Activated T-cell treated with anti-CD3 and anti-CD28 coated beads, Interleukin-2, amount 50 U/mL, for 24 hours (primary cell): ENCODE measurements around the gene DHRS1.

Experiments used
- DNase-seq: peaks from one replicate; pipeline ENCODE4 v3.0.0-alpha.2; 2020
- H3K27ac Mint-ChIP-seq: 2 replicates; pipeline ENCODE4 v1.8.0; 2020; ENCODE audit warnings: mild to moderate bottlenecking, mixed read lengths
- H3K27me3 Mint-ChIP-seq: 2 replicates; pipeline ENCODE4 v1.8.0; 2020; ENCODE audit warnings: mixed read lengths
- H3K36me3 Mint-ChIP-seq: 2 replicates; pipeline ENCODE4 v1.8.0; 2020; ENCODE audit warnings: low read depth, mixed read lengths
- H3K4me1 Mint-ChIP-seq: 2 replicates; pipeline ENCODE4 v1.8.0; 2020; ENCODE audit warnings: low read depth, mixed read lengths
- H3K4me3 Mint-ChIP-seq: 2 replicates; pipeline ENCODE4 v1.8.0; 2020; ENCODE audit warnings: mild to moderate bottlenecking, moderate library complexity, mixed read lengths
- H3K9me3 Mint-ChIP-seq: 2 replicates; pipeline ENCODE4 v1.8.0; 2020; ENCODE audit warnings: mixed read lengths

The DHRS1 gene

GRCh38 chr14:24289649-24290280 is 9.8 kb downstream of the DHRS1 start:
- Mint-ChIP-seq H3K4me1 (peaks cover 29% of the 10 kb centered on the region), H3K9me3 (no peaks in the 10 kb centered on the region), H3K27me3 (no peaks in the 10 kb centered on the region), H3K36me3 (peaks cover 47% of the 10 kb centered on the region), H3K4me3 (no peak overlapping the region), H3K27ac (peak overlapping the region; percentile 37)
- peak; percentile 61 for DNase-seq

- peaks cover 29% of the 10 kb centered on the region for H3K4me1 Mint-ChIP-seq
- H3K4me3 Mint-ChIP-seq, result no peak overlapping the region
- H3K9me3 Mint-ChIP-seq, result no peaks in the 10 kb centered on the region
- DNase-seq, result no peak
- no peak overlapping the region for H3K27ac Mint-ChIP-seq
- H3K36me3 Mint-ChIP-seq, result peaks cover 28% of the 10 kb centered on the region
- H3K27me3 Mint-ChIP-seq, result no peaks in the 10 kb centered on the region
Observed at GRCh38 chr14:24286996-24287395, 12.6 kb downstream of the DHRS1 start.

GRCh38 chr14:24285351-24285750 is 14.2 kb downstream of the DHRS1 start:
- Mint-ChIP-seq H3K27ac (no peak overlapping the region), H3K4me3 (no peak overlapping the region), H3K27me3 (no peaks in the 10 kb centered on the region), H3K9me3 (no peaks in the 10 kb centered on the region), H3K4me1 (peaks cover 18% of the 10 kb centered on the region), H3K36me3 (peaks cover 11% of the 10 kb centered on the region)
- no peak for DNase-seq

- H3K4me1 Mint-ChIP-seq, result peaks cover 18% of the 10 kb centered on the region
- H3K9me3 Mint-ChIP-seq, result no peaks in the 10 kb centered on the region
- H3K4me3 Mint-ChIP-seq, result no peak overlapping the region
- no peak for DNase-seq
- H3K27ac Mint-ChIP-seq, result no peak overlapping the region
- peaks cover 4% of the 10 kb centered on the region for H3K36me3 Mint-ChIP-seq
- H3K27me3 Mint-ChIP-seq, result no peaks in the 10 kb centered on the region
Observed at GRCh38 chr14:24284501-24285035, 15.0 kb downstream of the DHRS1 start.

GRCh38 chr14:24283796-24284460 is 15.7 kb downstream of the DHRS1 start:
- Mint-ChIP-seq H3K27me3 (no peaks in the 10 kb centered on the region), H3K36me3 (peaks cover 1% of the 10 kb centered on the region), H3K27ac (no peak overlapping the region), H3K4me1 (peaks cover 19% of the 10 kb centered on the region), H3K9me3 (no peaks in the 10 kb centered on the region), H3K4me3 (no peak overlapping the region)
- DNase-seq, result no peak

- no peak for DNase-seq
Observed at GRCh38 chr14:24282736-24283135, 16.8 kb downstream of the DHRS1 start.

GRCh38 chr14:24281636-24282035 is 17.9 kb downstream of the DHRS1 start:
- DNase-seq, result no peak
- no peak overlapping the region for H3K4me3 Mint-ChIP-seq
- H3K27me3 Mint-ChIP-seq, result no peaks in the 10 kb centered on the region
- H3K9me3 Mint-ChIP-seq, result peaks cover 2% of the 10 kb centered on the region
- no peak overlapping the region for H3K27ac Mint-ChIP-seq
- H3K36me3 Mint-ChIP-seq, result no peaks in the 10 kb centered on the region
- H3K4me1 Mint-ChIP-seq, result peaks cover 37% of the 10 kb centered on the region

More at GRCh38 chr14:24282736-24283135, 16.8 kb downstream of the DHRS1 start:
- Mint-ChIP-seq H3K9me3 (peaks cover 2% of the 10 kb centered on the region), H3K36me3 (no peaks in the 10 kb centered on the region), H3K27me3 (no peaks in the 10 kb centered on the region), H3K4me3 (no peak overlapping the region), H3K4me1 (peaks cover 27% of the 10 kb centered on the region), H3K27ac (no peak overlapping the region)

- DNase-seq, result no peak
- Mint-ChIP-seq H3K27ac (no peak overlapping the region), H3K27me3 (no peaks in the 10 kb centered on the region), H3K4me3 (no peak overlapping the region), H3K9me3 (peaks cover 2% of the 10 kb centered on the region), H3K4me1 (peaks cover 39% of the 10 kb centered on the region), H3K36me3 (no peaks in the 10 kb centered on the region)
Observed at GRCh38 chr14:24280797-24281460, 18.7 kb downstream of the DHRS1 start.

- peak; percentile 69 for DNase-seq
- Mint-ChIP-seq H3K9me3 (peaks cover 2% of the 10 kb centered on the region), H3K27ac (peak overlapping the region; percentile 77), H3K36me3 (no peaks in the 10 kb centered on the region), H3K27me3 (no peaks in the 10 kb centered on the region), H3K4me3 (peak overlapping the region; percentile 18), H3K4me1 (peaks cover 49% of the 10 kb centered on the region)
Observed at GRCh38 chr14:24279301-24280186, 20.0 kb downstream of the DHRS1 start.

- no peak overlapping the region for H3K4me3 Mint-ChIP-seq
- peaks cover 2% of the 10 kb centered on the region for H3K9me3 Mint-ChIP-seq
- H3K27ac Mint-ChIP-seq, result peak overlapping the region; percentile 70
- DNase-seq, result no peak
- H3K36me3 Mint-ChIP-seq, result no peaks in the 10 kb centered on the region
- no peaks in the 10 kb centered on the region for H3K27me3 Mint-ChIP-seq
- peaks cover 59% of the 10 kb centered on the region for H3K4me1 Mint-ChIP-seq
Observed at GRCh38 chr14:24278424-24278823, 21.2 kb downstream of the DHRS1 start.

GRCh38 chr14:24277606-24278321 is 21.8 kb downstream of the DHRS1 start:
- peak overlapping the region; percentile 70 for H3K27ac Mint-ChIP-seq
- H3K4me3 Mint-ChIP-seq, result no peak overlapping the region
- peaks cover 66% of the 10 kb centered on the region for H3K4me1 Mint-ChIP-seq
- DNase-seq, result no peak
- no peaks in the 10 kb centered on the region for H3K36me3 Mint-ChIP-seq
- H3K27me3 Mint-ChIP-seq, result no peaks in the 10 kb centered on the region
- peaks cover 2% of the 10 kb centered on the region for H3K9me3 Mint-ChIP-seq

GRCh38 chr14:24277071-24277470 is 22.5 kb downstream of the DHRS1 start:
- no peak overlapping the region for H3K4me3 Mint-ChIP-seq
- H3K36me3 Mint-ChIP-seq, result no peaks in the 10 kb centered on the region
- H3K27ac Mint-ChIP-seq, result peak overlapping the region; percentile 2
- no peaks in the 10 kb centered on the region for H3K27me3 Mint-ChIP-seq
- H3K4me1 Mint-ChIP-seq, result peaks cover 73% of the 10 kb centered on the region
- H3K9me3 Mint-ChIP-seq, result peaks cover 2% of the 10 kb centered on the region
- no peak for DNase-seq

- Mint-ChIP-seq H3K27me3 (no peaks in the 10 kb centered on the region), H3K4me3 (peak overlapping the region; percentile 28), H3K9me3 (peaks cover 2% of the 10 kb centered on the region), H3K4me1 (peaks cover 77% of the 10 kb centered on the region), H3K36me3 (peaks cover 13% of the 10 kb centered on the region), H3K27ac (peak overlapping the region; percentile 89)
- DNase-seq, result peak; percentile 71
Observed at GRCh38 chr14:24274101-24274543, 25.5 kb downstream of the DHRS1 start.
